Measurements from ENCODE around the gene DGKB.

Gene DGKB

GRCh38 chr7:14745076-14745475 is 157.5 kb downstream of the DGKB start:
- Histone ChIP-seq H3K27me3 (ENCODE audit: insufficient read depth, poor library complexity, severe bottlenecking) (no peaks in the 10 kb centered on the region), H3K4me1 (ENCODE audit: insufficient read depth, poor library complexity, severe bottlenecking) (no peaks in the 10 kb centered on the region), H3K9me3 (ENCODE audit: severe bottlenecking) (peaks cover 6% of the 10 kb centered on the region), H3K4me3 (ENCODE audit: severe bottlenecking) (no peak overlapping the region), H3K36me3 (ENCODE audit: low read depth) (no peaks in the 10 kb centered on the region), H3K27ac (ENCODE audit: poor library complexity, severe bottlenecking) (no peak overlapping the region)
- ATAC-seq (ENCODE audit: low read depth) (no peak), DNase-seq (ENCODE audit: low spot score) (no peak)
- TF ChIP-seq CTCF (IDR thresholded peaks at IDR 0.05; ENCODE audit: poor library complexity, severe bottlenecking), result no peak

GRCh38 chr7:14740606-14741005 is 161.9 kb downstream of the DGKB start:
- no peaks in the 10 kb centered on the region for H3K4me1 ChIP-seq (ENCODE audit: insufficient read depth, poor library complexity, severe bottlenecking)
- no peaks in the 10 kb centered on the region for H3K27me3 ChIP-seq (ENCODE audit: insufficient read depth, poor library complexity, severe bottlenecking)
- H3K9me3 ChIP-seq (ENCODE audit: severe bottlenecking), result peaks cover 6% of the 10 kb centered on the region
- no peak for ATAC-seq (ENCODE audit: low read depth)
- H3K27ac ChIP-seq (ENCODE audit: poor library complexity, severe bottlenecking), result no peak overlapping the region
- no peak overlapping the region for H3K4me3 ChIP-seq (ENCODE audit: severe bottlenecking)
- H3K36me3 ChIP-seq (ENCODE audit: low read depth), result no peaks in the 10 kb centered on the region
- no peak for TF ChIP-seq CTCF (IDR thresholded peaks at IDR 0.05; ENCODE audit: poor library complexity, severe bottlenecking)
- DNase-seq (ENCODE audit: low spot score), result no peak

GRCh38 chr7:14739841-14740185 is 162.7 kb downstream of the DGKB start:
- peaks cover 6% of the 10 kb centered on the region for H3K9me3 ChIP-seq (ENCODE audit: severe bottlenecking)
- ATAC-seq (ENCODE audit: low read depth), result no peak
- H3K27ac ChIP-seq (ENCODE audit: poor library complexity, severe bottlenecking), result no peak overlapping the region

GRCh38 chr7:14739168-14739840 is 163.2 kb downstream of the DGKB start:
- ATAC-seq (ENCODE audit: low read depth), result no peak
- Histone ChIP-seq H3K27ac (ENCODE audit: poor library complexity, severe bottlenecking) (no peak overlapping the region), H3K27me3 (ENCODE audit: insufficient read depth, poor library complexity, severe bottlenecking) (no peaks in the 10 kb centered on the region), H3K36me3 (ENCODE audit: low read depth) (no peaks in the 10 kb centered on the region), H3K4me3 (ENCODE audit: severe bottlenecking) (no peak overlapping the region), H3K9me3 (ENCODE audit: severe bottlenecking) (peaks cover 6% of the 10 kb centered on the region), H3K4me1 (ENCODE audit: insufficient read depth, poor library complexity, severe bottlenecking) (no peaks in the 10 kb centered on the region)
- DNase-seq (ENCODE audit: low spot score), result no peak
- TF ChIP-seq CTCF (IDR thresholded peaks at IDR 0.05; ENCODE audit: poor library complexity, severe bottlenecking), result no peak

More at GRCh38 chr7:14739841-14740185, 162.7 kb downstream of the DGKB start:
- Histone ChIP-seq H3K27me3 (ENCODE audit: insufficient read depth, poor library complexity, severe bottlenecking) (no peaks in the 10 kb centered on the region), H3K4me3 (ENCODE audit: severe bottlenecking) (no peak overlapping the region), H3K36me3 (ENCODE audit: low read depth) (no peaks in the 10 kb centered on the region), H3K4me1 (ENCODE audit: insufficient read depth, poor library complexity, severe bottlenecking) (no peaks in the 10 kb centered on the region)
- TF ChIP-seq CTCF (IDR thresholded peaks at IDR 0.05; ENCODE audit: poor library complexity, severe bottlenecking), result no peak
- DNase-seq (ENCODE audit: low spot score), result no peak

GRCh38 chr7:14738086-14738485 is 164.5 kb downstream of the DGKB start:
- Histone ChIP-seq H3K9me3 (ENCODE audit: severe bottlenecking) (peaks cover under 1% of the 10 kb centered on the region), H3K4me3 (ENCODE audit: severe bottlenecking) (no peak overlapping the region), H3K27me3 (ENCODE audit: insufficient read depth, poor library complexity, severe bottlenecking) (no peaks in the 10 kb centered on the region), H3K27ac (ENCODE audit: poor library complexity, severe bottlenecking) (no peak overlapping the region), H3K4me1 (ENCODE audit: insufficient read depth, poor library complexity, severe bottlenecking) (no peaks in the 10 kb centered on the region), H3K36me3 (ENCODE audit: low read depth) (no peaks in the 10 kb centered on the region)
- ATAC-seq (ENCODE audit: low read depth) (no peak), DNase-seq (ENCODE audit: low spot score) (no peak)
- no peak for TF ChIP-seq CTCF (IDR thresholded peaks at IDR 0.05; ENCODE audit: poor library complexity, severe bottlenecking)

Measured in RWPE2 (cell line).